K562 (cell line): ENCODE measurements around the gene CAPZA1.

Experiments used
- CBX2 ChIP-seq: fragments of 200-600 bp; sonication (generic); IDR thresholded peaks from one replicate; pipeline ENCODE4 v1.6.1; 2012; ENCODE audit warnings: mild to moderate bottlenecking, low read length, inconsistent platforms; ENCODE audit not compliant: insufficient read depth, poor library complexity, severe bottlenecking
- ELF1 ChIP-seq: fragments of 200-800 bp; sonication (Bioruptor generic); IDR thresholded peaks from 2 replicates; pipeline ENCODE4 v1.6.1; 2016; ENCODE audit warnings: missing genetic modification characterization, missing compliant biosample characterization
- JUNB ChIP-seq: fragments of 450-650 bp; formaldehyde crosslinking; conservative IDR thresholded peaks from 2 replicates; pipeline ENCODE4 v1.4.0; 2020; ENCODE audit warnings: mild to moderate bottlenecking
- PATZ1 ChIP-seq: fragments of 250-450 bp; sonication (Bioruptor Pico); IDR thresholded peaks from 2 replicates; pipeline ENCODE4 v1.5.0; 2020; ENCODE audit warnings: mild to moderate bottlenecking, borderline replicate concordance
- PBX2 ChIP-seq, 2 experiments: IDR thresholded peaks in 1 of 2; conservative IDR thresholded peaks in 1 of 2; 2 replicates each; pipeline ENCODE4 v1.6.1; 2016; ENCODE audit warnings: low read depth in 2 of 2, mild to moderate bottlenecking in 1 of 2, missing compliant biosample characterization in 1 of 2, missing genetic modification characterization in 1 of 2, moderate library complexity in 1 of 2
- TF ChIP-seq, protein P1 (sequence below), 3 experiments: IDR thresholded peaks in 2 of 3; conservative IDR thresholded peaks in 1 of 3; 2 replicates each; pipeline ENCODE4 v1.5.1; 2011 to 2012; ENCODE audit warnings: low read length in 3 of 3, mild to moderate bottlenecking in 3 of 3, control low read depth in 2 of 3, improper control_type of control experiment in 1 of 3, inconsistent platforms in 1 of 3, low read depth in 1 of 3, mixed read lengths in 1 of 3, moderate library complexity in 1 of 3; ENCODE audit not compliant: insufficient read depth in 2 of 3

DNA sequence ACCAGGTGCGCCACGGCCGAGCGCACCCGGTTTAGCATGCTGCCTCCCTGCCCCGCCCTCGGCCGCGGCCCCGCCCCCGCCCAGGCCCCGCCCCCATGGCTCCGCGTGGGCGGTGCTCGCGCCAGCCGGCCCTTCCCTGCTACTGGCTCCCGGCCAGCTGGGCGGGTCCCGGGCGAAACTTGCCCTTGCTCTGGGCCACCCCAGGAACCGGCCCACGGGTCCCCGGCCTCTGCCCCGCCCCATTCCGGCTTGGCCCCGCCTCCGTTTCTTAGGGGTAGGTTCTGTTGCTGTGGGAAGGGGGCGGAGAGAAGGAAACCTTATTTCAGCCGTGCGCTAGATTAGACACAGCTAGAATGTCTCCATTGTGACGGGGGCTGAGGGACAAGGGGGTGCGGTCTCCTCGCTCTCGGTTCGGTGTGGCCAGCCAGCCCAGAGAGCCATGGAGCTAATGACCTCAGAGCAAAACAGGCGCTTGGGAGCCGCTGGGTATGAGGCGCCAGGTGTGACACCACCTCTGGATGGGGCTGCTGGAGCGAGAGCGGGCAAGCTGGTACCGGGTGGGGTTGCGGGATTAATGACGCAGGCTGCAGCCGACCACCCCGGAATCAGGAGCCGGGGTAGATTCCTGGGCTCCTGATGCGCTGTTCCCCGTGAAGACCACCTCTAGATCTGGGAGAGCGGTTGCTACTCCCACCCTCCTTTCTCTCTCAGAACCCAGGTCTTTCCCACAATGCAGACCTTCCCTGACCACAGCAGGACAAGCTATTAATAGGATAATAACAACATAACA lies 95.8 kb downstream of the CAPZA1 start, which contains the start of gene PPM1J:
- TF ChIP-seq CBX2 (no peak), PATZ1 (CRISPR knock-in tag) (no peak), JUNB (CRISPR knock-in tag) (no peak), ELF1 (tag) (no peak), PBX2 (CRISPR knock-in tag; IDR thresholded peaks at IDR 0.05; ENCODE audit: low read depth) (no peak), PBX2 (tag; conservative IDR thresholded peaks at IDR 0.05; ENCODE audit: low read depth) (no peak)
- TF ChIP-seq, protein P1, sequence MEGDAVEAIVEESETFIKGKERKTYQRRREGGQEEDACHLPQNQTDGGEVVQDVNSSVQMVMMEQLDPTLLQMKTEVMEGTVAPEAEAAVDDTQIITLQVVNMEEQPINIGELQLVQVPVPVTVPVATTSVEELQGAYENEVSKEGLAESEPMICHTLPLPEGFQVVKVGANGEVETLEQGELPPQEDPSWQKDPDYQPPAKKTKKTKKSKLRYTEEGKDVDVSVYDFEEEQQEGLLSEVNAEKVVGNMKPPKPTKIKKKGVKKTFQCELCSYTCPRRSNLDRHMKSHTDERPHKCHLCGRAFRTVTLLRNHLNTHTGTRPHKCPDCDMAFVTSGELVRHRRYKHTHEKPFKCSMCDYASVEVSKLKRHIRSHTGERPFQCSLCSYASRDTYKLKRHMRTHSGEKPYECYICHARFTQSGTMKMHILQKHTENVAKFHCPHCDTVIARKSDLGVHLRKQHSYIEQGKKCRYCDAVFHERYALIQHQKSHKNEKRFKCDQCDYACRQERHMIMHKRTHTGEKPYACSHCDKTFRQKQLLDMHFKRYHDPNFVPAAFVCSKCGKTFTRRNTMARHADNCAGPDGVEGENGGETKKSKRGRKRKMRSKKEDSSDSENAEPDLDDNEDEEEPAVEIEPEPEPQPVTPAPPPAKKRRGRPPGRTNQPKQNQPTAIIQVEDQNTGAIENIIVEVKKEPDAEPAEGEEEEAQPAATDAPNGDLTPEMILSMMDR (IDR thresholded peaks at IDR 0.05 in 2 of 3, conservative IDR thresholded peaks at IDR 0.05 in 1 of 3; ENCODE audit: insufficient read depth in 2 of 3, low read depth in 1 of 3, low read length in 3 of 3): 0 out of 6 replicates have a peak, but pooled peaks of 1 of the 3 experiments have one; percentile 2
